Stimulated activated naive B cell treated with anti-CD40 and anti-IgM and Interleukin-4, amounts not matched to agents 10 μg/mL and 1 μg/mL and 100 μg/mL, for 72 hours (primary cell): ENCODE results near the gene HYKK.
"Not testable (repeated sequence)": the region's sequence is repeated elsewhere in the genome, so short reads cannot be mapped to it uniquely, and the experiment has no call there.

Source experiments
- ATAC-seq, 2 donors: fragments of 150-1000 bp; cut with Tn5 transposase; replicated peaks; 2 replicates each; pipeline ENCODE4 v1.10.0; 2021; ENCODE audit warnings: moderate library complexity in 1 of 2
- DNase-seq: peaks from one replicate; pipeline ENCODE4 v3.0.0; 2021
- H3K27ac Mint-ChIP-seq: one replicate; pipeline ENCODE4 v1.8.0; 2022; ENCODE audit warnings: mild to moderate bottlenecking, mixed read lengths
- H3K27me3 Mint-ChIP-seq, 2 donors: one replicate each; pipeline ENCODE4 v1.8.0; 2022; ENCODE audit warnings: mixed read lengths in 2 of 2
- H3K36me3 Mint-ChIP-seq, 2 donors: one replicate each; pipeline ENCODE4 v1.8.0; 2022; ENCODE audit warnings: mixed read lengths in 2 of 2, mild to moderate bottlenecking in 1 of 2
- H3K4me1 Mint-ChIP-seq, 2 donors: one replicate each; pipeline ENCODE4 v1.8.0; 2022; ENCODE audit warnings: mixed read lengths in 2 of 2, mild to moderate bottlenecking in 1 of 2
- H3K4me3 Mint-ChIP-seq, 2 donors: one replicate each; pipeline ENCODE4 v1.8.0; 2022; ENCODE audit warnings: mild to moderate bottlenecking in 2 of 2, mixed read lengths in 2 of 2, moderate library complexity in 1 of 2
- H3K9me3 Mint-ChIP-seq, 2 donors: one replicate each; pipeline ENCODE4 v1.8.0; 2022; ENCODE audit warnings: mixed read lengths in 2 of 2, mild to moderate bottlenecking in 1 of 2

HYKK gene, protein sequence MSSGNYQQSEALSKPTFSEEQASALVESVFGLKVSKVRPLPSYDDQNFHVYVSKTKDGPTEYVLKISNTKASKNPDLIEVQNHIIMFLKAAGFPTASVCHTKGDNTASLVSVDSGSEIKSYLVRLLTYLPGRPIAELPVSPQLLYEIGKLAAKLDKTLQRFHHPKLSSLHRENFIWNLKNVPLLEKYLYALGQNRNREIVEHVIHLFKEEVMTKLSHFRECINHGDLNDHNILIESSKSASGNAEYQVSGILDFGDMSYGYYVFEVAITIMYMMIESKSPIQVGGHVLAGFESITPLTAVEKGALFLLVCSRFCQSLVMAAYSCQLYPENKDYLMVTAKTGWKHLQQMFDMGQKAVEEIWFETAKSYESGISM

DNA sequence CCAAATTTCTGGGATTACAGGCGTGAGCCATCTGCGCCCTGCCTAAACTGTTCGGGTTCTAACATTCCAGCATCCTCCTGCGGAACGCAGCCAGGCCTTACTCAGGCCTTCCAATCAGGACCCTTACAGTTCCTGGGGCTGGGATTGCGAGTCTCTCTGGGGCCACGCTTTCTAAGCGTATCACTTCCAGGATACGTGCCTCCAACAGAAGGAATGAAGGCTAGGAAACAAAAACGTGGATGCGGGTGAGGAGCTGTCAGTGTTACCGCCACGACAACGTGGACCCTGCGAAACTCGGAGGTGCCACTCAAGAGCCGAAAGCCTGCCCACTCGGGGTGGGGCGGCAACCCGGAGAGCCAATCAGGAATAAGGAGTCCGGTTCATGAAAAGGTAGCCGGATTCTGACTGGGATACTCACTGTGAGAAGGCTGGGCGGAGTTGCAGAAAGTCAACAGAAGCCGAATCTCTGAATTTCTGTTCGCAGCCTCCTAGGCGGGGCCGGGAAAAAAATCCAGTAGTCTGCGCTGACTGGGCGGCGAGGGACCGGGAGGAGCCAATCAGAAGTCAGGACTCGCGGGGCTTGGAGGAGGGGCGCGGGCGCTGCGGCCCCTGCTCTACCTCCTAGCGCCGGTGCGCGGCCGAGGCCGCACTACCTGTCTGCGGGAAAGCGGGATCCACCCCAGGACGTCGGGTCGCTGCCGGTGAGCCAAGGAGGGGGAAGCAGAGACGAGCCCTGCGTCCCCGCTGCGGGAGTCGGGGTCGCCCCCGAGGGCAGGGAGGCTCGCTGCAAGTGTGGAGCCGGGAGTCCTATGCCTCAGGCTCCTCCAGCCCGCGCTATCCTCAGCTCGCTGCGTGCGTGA, at the start of gene HYKK:
TSS of gene HYKK (plus strand) at position 607 of the 860 bp plus-strand sequence. CDS start 5,512 bp downstream, outside the sequence.
- Mint-ChIP-seq H3K4me3 (peak within 1 kb of the TSS; percentile 94), H3K4me1 (peaks cover 11 to 21% of the 10 kb centered on the region in 2 donors)

DNA sequence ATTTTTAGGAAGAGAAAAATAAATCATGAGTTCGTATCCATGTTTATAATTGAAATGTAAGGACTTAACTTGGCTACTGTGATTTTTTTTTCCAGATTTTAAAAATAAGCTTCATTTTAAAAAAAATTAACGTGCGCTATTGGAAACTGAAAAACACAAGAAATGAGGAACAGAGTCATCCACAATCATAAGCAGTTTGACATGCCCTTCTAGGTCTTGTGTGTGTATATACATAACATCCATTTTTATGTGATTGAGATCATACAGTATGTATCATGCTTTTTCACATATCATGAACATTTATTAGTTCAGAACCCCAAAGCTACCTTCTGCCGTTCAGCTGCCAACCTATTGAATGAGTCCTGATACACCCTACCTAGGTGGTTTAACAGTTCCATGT, 46.6 kb upstream of the HYKK start:
- no peaks in the 10 kb centered on the region for H3K9me3 Mint-ChIP-seq
- no peak overlapping the region for H3K4me3 Mint-ChIP-seq
- H3K36me3 Mint-ChIP-seq = peaks cover 38 to 42% of the 10 kb centered on the region in 2 donors
- no peak overlapping the region for H3K27ac Mint-ChIP-seq
- ATAC-seq = peak; percentile 50 to 53
- no peaks in the 10 kb centered on the region for H3K27me3 Mint-ChIP-seq
- H3K4me1 Mint-ChIP-seq = peaks cover 23 to 56% of the 10 kb centered on the region in 2 donors
- DNase-seq = no peak

More for the DNA sequence above, at the start of gene HYKK:
- peak; percentile 56 for DNase-seq
- ATAC-seq = peak; percentile 87 to 90
- H3K27ac Mint-ChIP-seq = peak within 1 kb of the TSS; percentile 25
- no peaks in the 10 kb centered on the region for H3K9me3 Mint-ChIP-seq
- H3K27me3 Mint-ChIP-seq = peaks cover 5 to 17% of the 10 kb centered on the region in 2 donors
- H3K36me3 Mint-ChIP-seq = peaks cover 2 to 3% of the 10 kb centered on the region in 2 donors

- Mint-ChIP-seq H3K9me3 (no peaks in the 10 kb centered on the region), H3K4me1 (peaks cover 23 to 50% of the 10 kb centered on the region in 2 donors), H3K27me3 (no peaks in the 10 kb centered on the region), H3K27ac (no peak overlapping the region), H3K4me3 (no peak overlapping the region), H3K36me3 (peaks cover 38 to 42% of the 10 kb centered on the region in 2 donors)
- DNase-seq (no peak), ATAC-seq (no peak)
Measured at GRCh38 chr15:78461171-78461888, 46.0 kb upstream of the HYKK start.

DNA sequence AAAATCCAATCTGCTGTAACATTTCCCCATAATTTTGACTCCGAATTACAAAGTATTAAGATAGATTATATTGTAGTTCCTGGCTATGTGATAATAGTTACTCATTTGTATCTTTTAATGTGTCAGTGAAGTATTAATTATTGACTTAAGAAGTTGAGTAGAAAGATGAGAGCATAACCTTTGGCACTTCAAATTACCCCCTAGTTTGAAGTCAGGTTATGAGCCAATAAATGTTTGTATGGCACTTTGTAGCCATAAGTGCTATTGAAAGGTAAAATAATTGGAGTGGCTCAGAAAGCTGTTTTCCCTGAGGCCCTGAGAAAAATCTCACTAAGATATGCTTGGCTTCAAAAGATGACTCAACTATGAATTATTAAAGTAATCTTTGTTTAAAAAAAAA, 38.3 kb upstream of the HYKK start:
- Mint-ChIP-seq H3K9me3 (no peaks in the 10 kb centered on the region), H3K4me1 (no peaks in the 10 kb centered on the region), H3K36me3 (peaks cover 21 to 22% of the 10 kb centered on the region in 2 donors), H3K27ac (no peak overlapping the region), H3K27me3 (no peaks in the 10 kb centered on the region), H3K4me3 (no peak overlapping the region)
- DNase-seq (no peak), ATAC-seq (no peak)

- peaks cover 13 to 17% of the 10 kb centered on the region in 2 donors for H3K36me3 Mint-ChIP-seq
- no peaks in the 10 kb centered on the region for H3K9me3 Mint-ChIP-seq
- ATAC-seq = no peak
- DNase-seq = no peak
- H3K4me3 Mint-ChIP-seq = no peak overlapping the region
- H3K4me1 Mint-ChIP-seq = no peaks in the 10 kb centered on the region
- H3K27ac Mint-ChIP-seq = no peak overlapping the region
- H3K27me3 Mint-ChIP-seq = no peaks in the 10 kb centered on the region
Measured at GRCh38 chr15:78477295-78477694, 30.1 kb upstream of the HYKK start.

- ATAC-seq (no peak), DNase-seq (no peak)
- no peaks in the 10 kb centered on the region for H3K27me3 Mint-ChIP-seq
- H3K4me3 Mint-ChIP-seq = no peak overlapping the region
- H3K36me3 Mint-ChIP-seq = peaks cover 21 to 25% of the 10 kb centered on the region in 2 donors
- H3K27ac Mint-ChIP-seq = no peak overlapping the region
- H3K9me3 Mint-ChIP-seq = no peaks in the 10 kb centered on the region
- no peaks in the 10 kb centered on the region for H3K4me1 Mint-ChIP-seq
Measured at GRCh38 chr15:78479650-78480049, 27.7 kb upstream of the HYKK start.

DNA sequence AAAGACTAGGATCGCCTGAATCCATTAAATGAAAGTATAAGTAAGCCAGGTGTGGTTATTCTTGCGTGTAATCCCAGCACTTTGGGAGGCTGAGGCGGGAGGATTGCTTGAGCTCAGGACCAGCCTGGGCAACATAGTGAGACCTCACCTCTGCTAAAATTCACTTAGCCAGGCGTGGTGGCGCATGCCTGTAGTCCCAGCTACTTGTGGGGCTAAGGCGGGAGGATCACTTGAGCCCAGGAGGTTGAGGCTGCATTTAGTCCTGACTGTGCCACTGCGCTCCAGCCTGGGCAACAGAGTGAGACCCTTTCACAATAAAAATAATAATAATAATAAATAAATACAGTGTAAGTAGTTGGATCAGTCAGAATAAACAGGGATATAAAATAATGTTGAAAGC, 25.5 kb upstream of the HYKK start:
- Mint-ChIP-seq H3K27ac (no peak overlapping the region), H3K4me3 (no peak overlapping the region), H3K9me3 (no peaks in the 10 kb centered on the region), H3K4me1 (peaks cover 0 to 4% of the 10 kb centered on the region in 2 donors), H3K36me3 (peaks cover 25 to 30% of the 10 kb centered on the region in 2 donors), H3K27me3 (no peaks in the 10 kb centered on the region)
- no peak for ATAC-seq
- DNase-seq = no peak

- Mint-ChIP-seq H3K36me3 (peaks cover 46 to 58% of the 10 kb centered on the region in 2 donors), H3K4me1 (no peaks in the 10 kb centered on the region), H3K9me3 (no peaks in the 10 kb centered on the region), H3K27ac (no peak overlapping the region), H3K4me3 (no peak overlapping the region), H3K27me3 (no peaks in the 10 kb centered on the region)
- ATAC-seq (no peak), DNase-seq (no peak)
Measured at GRCh38 chr15:78492872-78493271, 14.5 kb upstream of the HYKK start.

DNA sequence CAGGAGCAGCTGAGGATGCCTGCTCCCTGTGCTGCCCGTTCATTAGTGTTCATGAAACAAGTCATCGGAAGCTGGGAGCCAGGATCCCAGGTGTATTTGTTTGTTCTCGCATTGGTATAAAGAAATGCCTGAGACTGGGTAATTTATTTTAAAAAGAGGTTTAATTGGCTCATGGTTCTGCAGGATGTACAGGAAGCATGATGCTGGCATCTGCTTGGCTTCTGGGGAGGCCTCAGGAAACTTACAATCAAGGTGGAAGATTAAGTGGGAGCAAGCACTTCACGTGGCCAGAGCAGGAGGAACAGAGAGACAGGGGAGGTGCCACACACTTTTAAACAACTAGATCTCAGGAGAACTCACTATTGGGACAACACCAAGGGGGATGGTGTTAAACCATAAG, 5.5 kb upstream of the HYKK start:
- peak overlapping the region; percentile 32 for H3K27ac Mint-ChIP-seq
- no peaks in the 10 kb centered on the region for H3K27me3 Mint-ChIP-seq
- ATAC-seq (no peak), DNase-seq (no peak)
- H3K36me3 Mint-ChIP-seq = peaks cover 30 to 36% of the 10 kb centered on the region in 2 donors
- H3K4me3 Mint-ChIP-seq = no peak overlapping the region
- peaks cover 7 to 8% of the 10 kb centered on the region in 2 donors for H3K9me3 Mint-ChIP-seq
- peaks cover under 1 to 19% of the 10 kb centered on the region in 2 donors for H3K4me1 Mint-ChIP-seq

DNA sequence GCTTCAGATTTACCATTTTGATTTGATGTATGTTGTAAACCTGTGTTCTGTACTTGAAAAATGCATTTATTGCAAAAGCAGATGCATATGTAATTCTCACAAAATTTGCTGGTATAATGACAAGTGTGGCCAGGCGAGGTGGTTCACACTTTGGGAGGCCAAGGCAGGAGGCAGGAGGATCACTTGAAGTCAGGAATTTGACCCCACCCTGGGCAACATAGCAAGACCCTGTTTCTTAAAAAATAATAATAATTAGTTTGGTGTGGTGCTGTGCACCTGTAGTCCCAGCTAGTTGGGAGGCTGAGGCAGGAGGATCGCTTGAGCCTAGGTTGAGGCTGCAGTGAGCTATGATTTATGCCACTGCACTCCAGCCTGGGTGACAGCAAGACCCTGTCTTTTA, 4.7 kb upstream of the HYKK start:
- ATAC-seq (no peak), DNase-seq (no peak)
- no peak overlapping the region for H3K4me3 Mint-ChIP-seq
- H3K27me3 Mint-ChIP-seq = peaks cover 0 to 5% of the 10 kb centered on the region in 2 donors
- no peak overlapping the region for H3K27ac Mint-ChIP-seq
- H3K36me3 Mint-ChIP-seq = peaks cover 25 to 32% of the 10 kb centered on the region in 2 donors
- peaks cover 7 to 8% of the 10 kb centered on the region in 2 donors for H3K9me3 Mint-ChIP-seq
- H3K4me1 Mint-ChIP-seq = peaks cover 6 to 27% of the 10 kb centered on the region in 2 donors

DNA sequence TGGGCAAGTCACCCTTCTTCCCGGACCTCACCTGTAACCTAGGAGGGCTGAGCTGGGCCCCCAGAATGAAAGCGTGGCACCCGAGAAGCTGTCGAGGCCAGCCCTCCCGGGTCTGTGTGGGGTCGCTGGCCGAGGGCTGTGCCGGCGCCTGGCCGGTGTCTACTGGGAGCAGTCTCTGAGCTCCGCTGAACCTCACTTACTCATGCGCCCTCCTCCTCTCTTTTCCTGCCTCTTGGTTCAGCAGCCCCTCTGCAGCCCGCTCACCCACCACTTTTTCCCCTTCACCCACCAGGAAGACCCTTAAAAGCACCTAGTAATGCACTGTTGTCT, 419 bp downstream of the HYKK start:
- H3K4me3 Mint-ChIP-seq = peak overlapping the region; percentile 94
- ATAC-seq = peak; percentile 49 to 51
- peaks cover 5 to 17% of the 10 kb centered on the region in 2 donors for H3K27me3 Mint-ChIP-seq
- peaks cover 0 to 1% of the 10 kb centered on the region in 2 donors for H3K36me3 Mint-ChIP-seq
- H3K4me1 Mint-ChIP-seq = peaks cover 11 to 21% of the 10 kb centered on the region in 2 donors
- no peaks in the 10 kb centered on the region for H3K9me3 Mint-ChIP-seq
- DNase-seq = no peak
- H3K27ac Mint-ChIP-seq = no peak overlapping the region

DNA sequence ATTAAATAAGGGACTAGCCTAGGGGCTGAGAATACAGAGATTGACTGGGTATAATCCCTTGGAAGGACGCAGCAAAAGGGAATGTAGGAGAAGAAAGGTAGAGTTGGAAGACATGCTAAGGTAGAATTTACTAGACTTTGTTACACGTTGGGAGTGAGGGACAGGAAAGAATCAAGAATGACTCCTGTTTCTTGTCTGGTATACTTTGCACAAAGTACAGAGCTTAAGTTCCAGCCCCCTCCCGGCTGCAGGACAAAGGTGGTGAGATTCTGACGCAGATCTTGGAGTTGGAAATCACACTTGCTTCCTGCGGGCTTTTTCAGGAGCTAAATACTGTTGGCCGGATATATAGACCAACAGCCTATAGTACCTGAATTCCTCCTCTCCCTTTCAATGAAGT, 895 bp downstream of the HYKK start:
- peaks cover 11 to 21% of the 10 kb centered on the region in 2 donors for H3K4me1 Mint-ChIP-seq
- ATAC-seq (no peak), DNase-seq (no peak)
- peaks cover 0 to 1% of the 10 kb centered on the region in 2 donors for H3K36me3 Mint-ChIP-seq
- peak overlapping the region; percentile 94 for H3K4me3 Mint-ChIP-seq
- H3K9me3 Mint-ChIP-seq = no peaks in the 10 kb centered on the region
- peaks cover 5 to 19% of the 10 kb centered on the region in 2 donors for H3K27me3 Mint-ChIP-seq
- no peak overlapping the region for H3K27ac Mint-ChIP-seq

- DNase-seq = no peak
- peaks cover 0 to 1% of the 10 kb centered on the region in 2 donors for H3K36me3 Mint-ChIP-seq
- no peak overlapping the region for H3K4me3 Mint-ChIP-seq
- H3K9me3 Mint-ChIP-seq = no peaks in the 10 kb centered on the region
- H3K4me1 Mint-ChIP-seq = peaks cover 11 to 21% of the 10 kb centered on the region in 2 donors
- H3K27ac Mint-ChIP-seq = no peak overlapping the region
- peaks cover 5 to 23% of the 10 kb centered on the region in 2 donors for H3K27me3 Mint-ChIP-seq
- no peak for ATAC-seq
Measured at GRCh38 chr15:78509726-78510312, 2.4 kb downstream of the HYKK start.

DNA sequence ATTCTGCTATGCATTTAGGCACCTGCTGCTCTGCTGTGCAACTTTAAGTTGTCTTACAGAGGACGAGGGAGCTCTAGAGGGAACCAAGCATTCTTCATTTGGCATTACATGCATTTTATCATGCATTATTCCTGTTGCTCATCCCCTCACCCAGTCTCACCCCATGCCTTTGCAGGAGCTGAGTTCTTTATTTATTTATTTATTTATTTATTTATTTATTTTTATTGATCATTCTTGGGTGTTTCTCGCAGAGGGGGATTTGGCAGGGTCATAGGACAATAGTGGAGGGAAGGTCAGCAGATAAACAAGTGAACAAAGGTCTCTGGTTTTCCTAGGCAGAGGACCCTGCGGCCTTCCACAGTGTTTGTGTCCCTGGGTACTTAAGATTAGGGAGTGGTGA, 12.7 kb downstream of the HYKK start:
- not testable (repeated sequence) for ATAC-seq, H3K9me3 Mint-ChIP-seq, DNase-seq, H3K4me3 Mint-ChIP-seq, H3K4me1 Mint-ChIP-seq, H3K36me3 Mint-ChIP-seq, H3K27me3 Mint-ChIP-seq, H3K27ac Mint-ChIP-seq
